SH-SY5Y (cell line): ENCODE measurements around the gene FAM117A.

ENCODE experiments used
- GATA2 ChIP-seq: IDR thresholded peaks from 2 replicates; pipeline ENCODE4 v1.6.1; 2011; ENCODE audit warnings: mild to moderate bottlenecking, low read depth, low read length
- GATA3 ChIP-seq: IDR thresholded peaks from 2 replicates; pipeline ENCODE4 v1.6.1; 2011; ENCODE audit warnings: low read depth, mild to moderate bottlenecking, low read length, moderate library complexity

The FAM117A gene

DNA sequence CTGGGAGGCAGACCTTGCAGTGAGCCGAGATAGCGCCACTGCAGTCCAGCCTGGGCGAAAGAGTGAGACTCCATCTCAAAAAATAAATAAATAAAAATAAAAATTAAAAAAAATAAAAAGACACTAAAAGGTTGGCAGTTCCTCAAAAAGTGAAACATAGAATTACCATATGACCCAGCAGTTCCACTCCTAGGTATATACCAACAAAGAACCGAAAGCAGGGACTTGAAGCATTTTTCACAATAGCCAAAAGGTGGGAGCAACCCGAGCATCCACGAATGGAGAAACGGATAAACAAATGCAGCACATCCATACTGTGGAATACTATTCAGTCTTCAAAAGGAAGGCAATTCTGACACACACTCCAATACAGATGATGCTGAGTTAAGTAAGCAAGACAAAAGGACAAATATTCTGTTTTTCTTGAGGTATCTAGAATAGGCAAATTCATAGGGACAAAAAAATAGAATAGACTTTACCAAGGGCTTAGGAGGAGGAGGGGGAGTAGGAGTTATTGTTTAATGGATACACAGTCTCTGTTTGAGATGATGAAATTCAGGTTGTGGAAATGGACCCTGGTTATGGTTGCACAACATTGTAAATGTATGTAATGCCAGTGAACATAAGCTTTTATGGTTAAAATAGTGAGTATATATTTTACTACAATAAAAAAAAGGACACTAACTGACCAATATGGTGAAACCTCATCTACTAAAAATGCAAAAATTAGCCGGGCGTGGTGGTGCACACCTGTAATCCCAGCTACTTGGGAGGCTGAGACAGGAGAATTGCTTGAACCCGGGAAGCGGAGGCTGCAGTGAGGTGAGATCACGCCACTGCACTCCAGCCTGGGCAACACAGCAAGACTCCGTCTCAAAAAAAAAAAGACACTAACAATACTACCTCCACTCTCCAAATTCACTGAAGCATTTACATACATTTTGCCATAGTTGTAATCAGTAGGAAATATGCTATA is 29.1 kb downstream of the FAM117A start:
- no peak for TF ChIP-seq GATA2
- TF ChIP-seq GATA3: no peak

DNA sequence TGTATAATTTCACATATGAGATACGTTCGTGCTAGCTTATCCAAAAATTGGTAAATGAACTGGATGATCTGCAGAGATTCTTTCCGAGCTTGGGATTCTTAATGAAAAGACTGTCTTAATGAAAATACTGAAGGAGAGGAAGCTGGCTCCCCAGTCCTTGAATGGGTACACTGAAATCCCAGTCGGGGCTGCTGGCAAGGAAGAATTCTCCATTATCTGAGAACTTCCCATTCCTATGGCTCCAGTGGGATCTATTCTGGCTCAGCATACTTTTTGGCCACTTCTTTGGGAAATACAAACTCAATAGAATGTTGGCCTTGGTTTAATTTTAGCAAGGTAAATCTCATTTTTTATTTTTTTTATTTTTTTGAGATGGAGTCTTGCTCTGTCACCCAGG is 32.5 kb downstream of the FAM117A start:
- TF ChIP-seq GATA3 (no peak), GATA2 (no peak)

DNA sequence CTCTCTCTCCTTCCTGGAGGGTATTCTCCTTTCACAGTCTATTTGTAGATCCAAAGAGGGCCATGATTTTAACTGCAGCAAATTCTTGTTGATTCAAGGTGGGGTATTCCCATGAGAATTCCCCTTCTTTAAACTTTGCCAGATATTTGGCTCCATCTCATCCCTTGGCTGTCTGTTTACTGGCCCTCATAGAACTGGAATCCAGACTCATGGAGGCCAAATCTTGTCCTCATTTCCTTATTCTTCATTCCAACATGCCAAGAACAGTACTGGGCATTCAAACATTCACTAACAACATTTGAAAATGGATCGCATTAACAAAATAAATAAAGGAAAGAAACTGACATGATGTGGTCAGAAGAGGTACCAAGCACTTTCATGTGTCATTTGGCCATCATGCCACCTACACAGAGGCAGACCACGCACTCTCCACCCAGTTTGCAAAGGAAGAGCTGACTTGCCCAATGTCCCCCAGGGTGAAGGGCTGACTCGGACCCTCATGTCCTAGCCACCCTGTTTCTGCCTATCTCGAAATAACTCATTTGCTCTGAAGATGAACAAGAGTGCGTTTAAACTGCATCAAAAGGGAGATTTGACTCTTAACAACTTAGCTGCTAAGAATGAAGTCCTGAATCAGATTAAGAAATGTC is 33.0 kb downstream of the FAM117A start:
- no peak for TF ChIP-seq GATA2

DNA sequence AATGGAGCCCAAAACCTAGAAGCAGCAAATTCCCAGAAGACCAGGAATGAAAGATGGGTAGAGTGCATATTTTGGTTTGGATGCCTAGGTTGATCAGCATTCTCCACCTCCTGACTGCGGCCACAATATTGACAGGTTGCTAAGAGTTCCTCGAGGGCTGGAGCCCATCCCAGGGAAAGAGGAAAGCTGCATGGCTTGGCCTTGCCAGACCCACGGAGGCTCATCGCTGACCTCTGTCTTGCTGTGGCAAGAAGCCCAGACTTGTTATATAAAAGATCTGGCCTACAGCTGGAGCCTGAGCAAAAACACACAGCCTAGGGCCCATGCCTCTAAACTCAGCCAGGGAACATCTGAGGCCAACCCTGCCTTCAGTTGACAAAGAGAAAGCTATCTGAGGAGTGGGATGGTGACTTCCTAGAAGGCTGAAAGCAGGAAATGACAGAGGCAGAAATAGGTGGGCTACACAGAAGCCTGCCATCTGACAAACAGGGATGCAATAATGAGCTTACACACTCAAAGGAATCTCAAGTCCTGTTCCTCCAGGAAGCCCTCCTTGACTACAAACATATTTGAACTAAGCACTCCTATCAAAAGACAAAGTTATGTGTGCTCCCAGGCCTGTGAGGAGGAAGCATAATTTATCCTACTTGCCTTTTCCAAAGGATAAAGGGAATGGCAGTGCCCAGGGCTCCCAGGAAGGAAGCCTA is 33.7 kb downstream of the FAM117A start:
- TF ChIP-seq GATA3: no peak
- no peak for TF ChIP-seq GATA2

DNA sequence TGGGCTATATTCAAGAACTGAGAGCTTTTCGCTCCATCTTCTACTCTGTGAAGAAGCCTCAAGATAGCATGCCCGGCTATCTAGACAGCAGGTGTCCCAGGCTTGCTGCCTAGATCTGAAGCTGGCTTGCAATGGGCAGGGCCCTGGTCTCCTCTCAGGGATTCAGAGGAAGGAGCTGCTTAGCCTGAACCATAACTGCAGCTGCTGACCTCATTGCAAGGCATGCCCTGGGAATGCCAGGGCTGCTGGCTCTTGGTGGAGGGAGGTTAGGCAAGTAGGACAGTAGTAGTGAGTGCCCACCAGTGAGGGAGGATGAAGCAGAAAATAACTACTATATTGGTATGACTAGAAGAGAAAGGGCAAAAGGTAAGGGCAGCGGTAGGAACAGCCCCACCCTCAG is 34.9 kb downstream of the FAM117A start:
- TF ChIP-seq GATA2 (no peak), GATA3 (no peak)

DNA sequence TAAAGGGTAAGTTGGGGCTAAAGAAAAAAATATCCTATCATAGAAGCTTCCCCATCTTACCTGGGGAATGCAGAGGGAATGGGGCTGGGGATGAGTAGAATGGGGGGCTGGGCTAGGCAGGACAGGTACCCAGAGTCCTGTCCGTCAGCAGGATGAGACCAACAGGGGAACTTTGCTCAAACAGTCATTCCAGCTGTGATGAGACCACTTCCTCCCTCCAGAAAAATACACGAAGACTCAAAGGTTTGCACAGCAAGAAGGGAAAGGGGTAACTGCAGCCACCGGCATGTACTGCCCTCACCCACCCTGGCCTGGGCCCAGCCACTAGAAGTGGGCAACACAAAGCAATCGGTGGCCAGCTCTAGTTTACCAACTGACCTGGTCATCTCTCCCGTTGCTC is 35.5 kb downstream of the FAM117A start:
- TF ChIP-seq GATA3 (no peak), GATA2 (no peak)

DNA sequence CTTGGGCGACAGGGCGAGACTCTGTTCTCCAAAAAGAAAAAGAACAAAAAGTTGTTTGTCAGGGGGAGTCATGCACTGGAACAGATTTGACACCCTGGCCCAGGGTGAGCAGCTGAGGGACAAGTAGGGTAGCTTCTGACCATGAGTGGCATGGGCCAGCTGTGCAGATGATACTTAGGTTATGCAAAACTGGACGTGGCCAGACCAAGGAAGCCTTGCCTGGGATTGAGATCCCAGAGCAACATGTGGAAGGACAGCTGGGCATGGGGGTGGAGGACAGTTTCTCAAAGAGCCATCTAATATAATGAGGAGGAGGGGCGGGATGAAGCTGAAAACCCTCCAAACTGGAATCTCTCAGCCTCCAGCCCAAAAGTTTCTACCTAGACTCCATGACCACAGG is 36.6 kb downstream of the FAM117A start:
- no peak for TF ChIP-seq GATA2
- no peak for TF ChIP-seq GATA3

DNA sequence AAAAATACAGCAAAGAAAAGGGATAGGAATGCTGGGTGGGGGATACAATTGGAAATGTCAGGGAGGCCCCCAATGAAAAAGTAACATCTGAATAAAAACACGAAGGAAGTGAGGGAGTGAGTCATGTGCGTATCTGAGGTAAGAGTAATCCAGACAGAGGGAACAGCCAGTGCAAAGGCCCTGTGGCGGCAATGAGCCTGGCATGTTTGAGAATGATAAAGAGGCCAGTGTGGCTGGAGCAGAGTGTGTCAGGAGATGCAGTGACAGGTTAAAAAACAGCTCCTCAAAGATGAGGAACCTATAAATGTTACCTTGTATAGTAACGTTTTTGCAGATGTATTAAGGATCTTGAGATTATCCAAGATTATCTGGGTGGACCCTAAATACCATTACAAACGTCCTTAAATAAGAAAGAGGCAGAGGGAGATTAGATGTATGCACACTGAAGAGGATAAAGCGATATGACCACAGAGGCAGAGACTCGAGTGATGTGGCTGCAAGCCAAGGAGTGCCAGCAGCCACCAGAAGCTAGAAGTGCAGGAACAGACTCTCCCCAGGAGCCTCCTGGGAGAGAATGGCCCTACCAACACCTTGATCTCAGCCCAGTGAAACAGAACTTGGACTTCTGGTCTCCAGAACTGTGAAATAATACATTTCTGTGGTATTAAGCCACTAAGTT is 38.3 kb downstream of the FAM117A start:
- TF ChIP-seq GATA2 (no peak), GATA3 (no peak)

DNA sequence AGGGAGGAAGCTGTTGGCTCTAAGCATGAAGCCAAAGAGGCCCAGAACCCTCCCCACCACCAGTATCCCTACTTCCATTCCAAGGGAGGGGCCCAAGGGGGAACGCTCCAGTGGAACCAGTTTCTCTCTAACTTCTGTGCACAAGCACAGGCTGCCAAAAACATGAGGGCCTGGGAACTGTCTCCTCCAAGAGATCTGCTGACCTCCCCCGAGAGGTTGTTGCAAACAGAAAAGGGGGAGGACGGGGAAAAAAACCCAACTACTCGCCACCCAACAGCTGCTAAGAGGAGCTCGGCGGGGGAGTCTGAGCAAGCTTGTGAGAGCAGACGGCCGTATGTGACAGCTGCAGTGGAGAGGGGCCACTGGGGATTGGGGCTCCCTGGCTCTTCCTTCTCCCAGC is 40.5 kb downstream of the FAM117A start:
- TF ChIP-seq GATA3 (no peak), GATA2 (no peak)

DNA sequence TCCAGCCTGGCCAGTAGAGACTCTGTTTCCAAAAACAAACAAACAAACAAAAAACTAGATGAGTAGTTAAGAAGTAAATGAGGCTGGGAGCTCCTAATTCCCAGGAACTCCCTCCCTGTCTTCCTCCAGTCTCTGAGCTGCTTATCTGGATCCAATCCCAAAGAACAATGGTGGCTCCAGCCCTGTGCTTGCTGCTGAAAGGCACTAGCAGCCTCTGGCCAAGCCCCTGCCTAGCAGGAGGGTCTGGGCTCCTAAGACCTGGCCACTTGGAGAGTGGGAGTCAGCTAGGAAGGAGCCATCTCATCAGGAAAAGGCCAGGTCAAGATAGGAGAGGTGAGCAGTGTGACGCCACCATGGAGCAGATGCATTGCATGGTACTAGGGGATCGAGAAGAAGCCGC is 41.9 kb downstream of the FAM117A start:
- TF ChIP-seq GATA3 (no peak), GATA2 (no peak)

DNA sequence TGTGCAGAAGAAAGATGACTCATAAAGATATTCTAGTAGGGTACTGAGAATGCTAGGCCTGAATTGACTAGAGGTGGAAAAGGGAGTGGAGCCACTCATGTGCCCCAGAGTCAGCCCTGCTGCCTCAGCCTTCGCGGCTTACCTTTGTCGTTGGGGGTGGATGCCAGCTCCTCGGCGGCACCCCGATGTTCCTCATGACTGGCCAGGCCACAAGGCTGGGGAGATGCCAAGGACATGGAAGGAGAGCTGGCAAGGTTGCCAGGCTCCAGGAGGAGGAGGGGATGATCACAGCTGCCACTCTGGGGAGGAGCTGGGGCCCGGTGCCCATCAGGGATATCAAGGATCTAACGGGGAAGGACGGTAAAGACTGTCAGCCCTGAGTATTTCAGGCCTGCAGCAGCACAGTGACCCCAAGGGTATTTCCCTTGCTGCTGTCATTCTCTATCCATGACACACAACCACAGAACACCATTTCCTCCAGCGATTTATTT is 46.5 kb downstream of the FAM117A start:
- TF ChIP-seq GATA3 (no peak), GATA2 (no peak)

DNA sequence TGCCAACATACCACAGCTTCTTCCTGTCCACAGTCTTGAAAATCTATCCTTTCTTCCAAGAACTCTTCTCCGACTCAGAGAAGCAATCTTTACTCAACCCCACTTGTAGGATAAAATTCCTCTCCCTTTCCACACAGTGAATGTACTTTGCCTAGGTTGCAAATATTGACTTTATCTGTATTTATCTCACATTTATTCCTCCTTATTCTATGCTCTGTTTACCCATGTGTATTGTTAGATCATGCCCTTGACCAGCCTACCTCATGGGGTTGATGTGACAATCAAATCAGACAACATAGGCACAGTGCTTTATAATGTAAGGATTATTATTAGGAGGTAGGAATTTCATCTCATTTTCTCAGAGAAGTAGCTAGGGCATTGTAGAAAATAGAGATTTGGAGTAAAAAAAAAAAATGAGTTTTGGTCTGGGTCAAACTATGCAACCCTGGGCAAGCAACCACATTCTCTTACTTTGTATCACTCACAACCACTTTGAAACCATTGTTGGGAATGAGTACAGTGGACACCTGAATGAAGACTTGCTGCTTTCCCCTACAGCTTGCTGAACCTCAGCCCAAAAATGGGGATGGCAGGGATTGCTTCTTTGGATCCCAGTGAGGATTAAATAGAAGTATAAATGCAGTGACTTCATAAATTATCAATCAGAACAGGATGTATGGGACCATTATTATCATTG is 47.1 kb downstream of the FAM117A start:
- TF ChIP-seq GATA2: no peak
- no peak for TF ChIP-seq GATA3

DNA sequence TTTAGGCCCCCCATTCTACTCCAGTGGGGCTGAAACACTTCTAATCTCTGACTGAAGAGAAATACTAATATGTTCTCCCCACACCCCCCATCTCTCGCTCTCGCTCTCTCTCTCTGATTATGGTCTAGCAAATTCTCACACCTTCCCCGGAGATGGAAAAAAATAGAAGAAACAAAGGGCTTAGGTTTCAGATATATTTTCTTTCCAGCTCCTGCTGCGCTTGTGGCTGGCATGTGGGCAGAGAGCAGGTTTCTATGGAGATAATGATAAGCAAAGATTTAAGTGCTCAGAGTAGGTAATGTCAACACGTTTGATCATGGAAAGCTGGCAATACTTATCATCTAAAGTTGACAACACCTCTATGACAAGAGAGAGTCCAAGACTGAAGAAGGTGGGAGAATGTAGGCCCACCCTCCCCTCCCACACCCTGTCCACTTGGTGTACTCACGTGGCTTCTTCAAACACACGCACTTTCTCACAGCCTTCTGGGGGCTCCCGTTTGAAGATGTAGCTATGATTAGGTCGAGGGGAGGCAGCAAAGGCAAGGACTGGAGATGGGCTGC is 48.1 kb downstream of the FAM117A start:
- TF ChIP-seq GATA2 (no peak), GATA3 (no peak)
